ENCODE data around the gene MRTFB.

MRTFB gene

DNA sequence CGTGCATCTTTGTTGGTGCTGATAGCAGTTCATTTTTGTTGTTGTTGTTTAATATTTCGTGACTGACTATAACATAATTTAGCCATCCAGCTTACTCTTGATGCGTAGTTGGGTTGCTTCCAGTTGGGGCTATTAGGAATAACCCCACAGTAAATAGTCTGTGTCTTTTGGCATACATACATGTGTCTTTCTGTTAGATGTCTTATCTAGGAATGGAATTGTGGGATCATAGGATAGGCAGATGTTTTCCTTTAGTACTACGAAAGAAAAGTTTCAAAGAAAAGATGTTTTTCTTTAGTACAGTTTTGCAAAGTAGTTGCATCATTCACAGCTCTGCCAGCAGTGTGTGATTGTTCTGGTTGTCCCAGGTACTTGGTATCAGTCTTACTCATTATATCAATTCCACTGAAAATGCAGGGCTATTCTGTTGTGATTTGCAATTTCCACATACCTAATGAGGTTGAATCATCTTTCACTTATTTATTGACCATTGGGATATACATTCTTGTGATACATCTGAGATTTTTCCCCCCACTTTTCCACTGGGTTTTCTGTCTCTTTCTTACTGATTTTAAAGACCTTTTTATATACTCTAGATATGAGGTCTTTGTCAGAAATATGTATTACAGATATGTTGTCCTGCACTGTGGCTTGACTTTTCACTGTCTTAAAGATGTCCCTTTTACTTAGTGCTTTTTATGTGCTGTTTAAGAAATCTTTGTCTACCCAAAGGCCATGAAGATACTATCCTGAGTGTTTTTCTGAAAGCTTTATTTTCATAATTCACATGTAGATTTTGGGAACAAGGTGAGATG lies 173.3 kb downstream of the MRTFB start:
- no peak for DNase-seq

- DNase-seq: no peak
Measured at GRCh38 chr16:14248791-14249190, 177.7 kb downstream of the MRTFB start.

GRCh38 chr16:14249291-14250032 lies 178.3 kb downstream of the MRTFB start:
- peak; percentile 18 to 59 for DNase-seq

DNA sequence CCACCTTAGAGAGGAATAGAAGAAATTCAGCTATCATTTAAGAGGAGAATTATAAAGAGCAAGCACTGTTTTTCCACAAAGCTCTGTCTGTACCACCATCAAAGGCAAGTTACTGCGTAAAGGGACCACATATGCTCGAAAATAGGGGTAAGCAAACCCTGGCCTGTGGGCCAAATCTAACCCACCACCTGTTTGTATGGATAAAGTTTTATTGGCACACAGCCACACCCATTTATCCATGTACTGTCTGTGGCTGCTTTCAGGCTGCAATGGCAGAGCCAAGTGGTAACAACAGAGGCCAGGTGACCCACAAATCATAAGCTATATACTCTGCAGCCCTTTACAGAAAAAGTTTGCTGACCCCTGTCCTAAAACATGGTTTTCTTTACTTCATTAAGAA lies 180.3 kb downstream of the MRTFB start:
- DNase-seq: no peak

GRCh38 chr16:14252860-14253259 lies 181.7 kb downstream of the MRTFB start:
- DNase-seq: no peak

DNA sequence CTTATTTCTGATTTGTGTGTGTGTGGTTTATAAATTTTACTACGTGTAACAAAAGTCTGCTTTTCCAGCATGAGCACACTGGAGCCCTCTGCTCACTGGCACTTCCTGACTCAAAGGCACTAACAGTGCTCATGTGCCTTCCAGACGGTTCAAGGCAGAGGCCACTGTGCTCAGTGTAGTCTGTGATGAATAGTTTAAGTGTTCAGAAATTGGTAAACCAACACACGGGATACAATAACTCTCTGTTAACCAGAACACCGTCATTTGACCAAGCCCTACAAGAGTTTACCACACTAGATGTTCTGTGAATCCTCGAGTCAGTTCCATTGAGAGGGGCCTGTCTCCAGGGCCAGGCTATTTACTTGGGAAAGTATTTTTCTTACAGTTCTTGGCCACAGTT lies 191.9 kb downstream of the MRTFB start:
- DNase-seq: no peak

DNA sequence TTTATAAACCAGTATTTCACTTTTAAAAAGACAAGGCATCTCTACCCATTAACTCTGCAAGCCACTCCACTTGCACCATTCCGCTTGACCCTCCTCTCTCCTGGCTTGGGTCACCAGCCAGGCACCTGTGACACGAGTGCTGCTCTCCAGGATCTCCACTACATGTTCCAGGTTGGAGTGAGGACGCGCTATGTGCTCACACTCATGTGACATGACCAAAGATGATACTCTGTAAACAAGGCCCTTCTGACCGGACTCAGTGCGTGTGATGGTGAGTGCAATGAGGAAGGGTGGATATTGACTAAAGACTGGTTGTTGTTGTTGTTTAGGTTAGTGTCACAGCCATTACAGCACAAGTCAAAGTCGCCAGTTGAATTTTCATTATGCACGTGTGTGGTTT lies 192.7 kb downstream of the MRTFB start:
- no peak for DNase-seq

GRCh38 chr16:14264327-14264943 lies 193.3 kb downstream of the MRTFB start:
- DNase-seq: no peak

DNA sequence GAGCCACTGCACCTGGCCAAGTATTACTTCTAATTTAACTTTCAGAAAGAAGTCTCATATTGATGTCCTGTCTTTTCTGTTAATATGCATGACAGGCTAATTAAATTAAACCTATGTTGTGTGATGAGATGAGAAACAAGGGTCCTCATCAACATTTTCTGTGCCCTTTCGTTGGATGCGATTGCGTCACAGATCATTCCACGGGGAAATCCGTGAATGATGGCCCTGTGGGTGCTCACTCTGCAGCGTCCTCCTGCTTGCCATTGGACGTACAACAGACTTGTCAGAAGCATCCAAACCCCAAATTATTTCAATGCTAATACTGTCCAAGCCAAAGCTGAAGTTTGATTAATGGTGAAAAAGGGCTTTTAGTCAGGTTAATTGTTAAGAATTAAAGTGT lies 197.0 kb downstream of the MRTFB start:
- no peak for DNase-seq

- DNase-seq: no peak
Measured at GRCh38 chr16:14275934-14276333, 204.8 kb downstream of the MRTFB start.

GRCh38 chr16:14278749-14279148 lies 207.6 kb downstream of the MRTFB start:
- no peak for DNase-seq

DNA sequence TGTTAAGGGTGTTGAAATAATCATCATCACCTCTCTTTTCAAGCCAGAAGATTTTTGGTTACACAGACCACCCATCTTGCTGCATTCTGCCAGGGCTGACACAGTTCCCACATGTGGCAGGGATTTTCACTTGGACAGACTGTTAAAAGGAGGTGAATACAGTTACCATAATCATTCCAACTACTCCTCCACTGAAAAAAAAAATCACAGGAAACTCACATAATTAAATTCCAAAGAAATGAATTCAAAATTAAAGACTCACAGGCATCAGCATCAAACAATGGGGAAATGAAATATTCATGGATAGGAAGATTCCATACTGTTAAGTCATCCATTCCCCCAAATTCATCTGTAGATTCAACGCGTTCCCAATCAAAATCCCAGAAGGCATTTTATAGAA lies 209.4 kb downstream of the MRTFB start:
- no peak for DNase-seq

DNA sequence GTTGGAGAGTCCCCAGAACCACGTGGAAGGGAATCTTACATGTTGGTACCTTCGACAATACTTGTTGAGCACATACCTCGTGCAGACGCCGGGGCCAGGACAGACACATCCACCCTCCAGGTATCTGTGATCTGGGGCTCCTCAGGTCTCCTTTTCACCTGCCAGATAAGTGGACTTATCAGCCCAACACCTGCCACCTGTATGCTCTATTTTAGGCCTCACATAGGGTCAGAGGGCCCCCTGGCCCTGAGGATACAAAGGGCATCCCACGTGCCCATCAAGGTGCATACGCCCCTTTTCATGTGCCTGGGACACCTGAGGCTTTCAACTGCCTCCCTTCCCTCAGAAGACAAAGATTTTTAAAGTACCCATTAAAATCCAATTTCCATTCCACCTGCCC lies 212.7 kb downstream of the MRTFB start:
- no peak for DNase-seq

GRCh38 chr16:14284371-14284770 lies 213.3 kb downstream of the MRTFB start:
- DNase-seq: no peak

DNA sequence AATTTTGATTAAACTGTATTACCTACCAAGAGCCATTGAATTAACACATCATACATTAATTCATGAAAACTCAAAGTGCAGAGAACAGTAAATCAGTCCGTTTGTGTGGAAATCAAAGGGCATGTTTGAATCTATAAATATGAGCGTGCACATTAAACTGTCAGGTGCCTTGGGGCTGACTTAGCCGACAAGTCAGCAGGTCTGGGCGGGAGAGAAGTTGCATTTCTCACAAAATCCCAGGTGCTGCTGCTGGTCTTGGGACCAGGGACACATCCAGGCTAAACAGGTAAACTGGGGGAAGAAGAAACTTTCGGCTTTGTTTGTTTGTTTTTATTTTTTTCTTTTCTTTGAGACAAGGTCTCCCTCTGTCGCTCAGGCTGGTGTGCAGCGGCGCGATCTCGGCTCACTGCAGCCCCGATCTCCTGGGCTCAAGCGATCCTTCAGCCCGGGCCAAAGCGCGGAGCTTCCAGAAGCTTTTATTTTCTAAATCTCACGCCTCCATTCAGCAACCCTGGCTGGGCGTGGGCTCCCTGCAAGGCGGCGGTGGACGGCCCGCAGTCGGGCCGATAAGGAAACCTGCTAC lies 213.9 kb downstream of the MRTFB start:
- no peak for DNase-seq

DNA sequence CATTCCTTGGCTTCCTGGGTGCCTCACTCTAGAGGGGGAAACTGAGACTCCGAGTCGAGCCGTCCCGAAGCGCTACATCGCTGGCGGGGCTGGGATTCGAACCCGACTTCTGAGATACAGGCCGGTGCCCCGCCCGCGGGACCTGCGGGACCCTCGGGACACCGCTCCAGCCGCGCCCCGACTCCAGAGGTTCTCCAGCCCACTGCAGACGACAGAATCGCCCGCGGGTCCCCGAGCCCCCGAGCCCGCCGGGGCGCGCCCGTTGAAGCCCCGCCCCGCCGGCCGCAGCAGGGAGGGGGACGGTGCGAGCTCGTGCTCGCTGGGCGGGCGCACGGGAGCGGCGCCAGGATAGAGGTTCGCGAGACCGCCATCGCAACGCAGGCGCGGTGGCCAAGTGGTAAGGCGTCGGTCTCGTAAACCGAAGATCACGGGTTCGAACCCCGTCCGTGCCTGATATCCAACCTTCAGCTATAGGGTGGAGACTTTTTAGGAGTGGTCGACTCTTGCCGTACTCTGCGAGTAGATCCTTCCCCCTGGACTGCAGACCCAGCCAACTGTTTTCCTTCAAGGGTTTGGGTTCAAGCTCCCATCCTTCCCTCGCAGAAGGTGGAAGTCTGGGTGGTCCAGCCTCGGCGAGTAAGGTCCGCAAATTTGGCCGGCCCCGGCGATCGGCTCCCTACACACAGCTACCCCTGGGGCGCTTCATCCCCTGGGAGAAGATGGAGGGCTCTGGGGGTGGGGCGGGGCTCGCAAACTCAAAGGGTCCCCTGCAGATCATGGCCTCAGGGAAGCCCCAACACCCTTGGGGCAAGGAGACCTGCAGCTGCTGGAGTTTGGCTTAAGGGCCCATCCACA lies 214.6 kb downstream of the MRTFB start:
- peak; percentile 89 to 95 for DNase-seq

GRCh38 chr16:14286368-14287230 lies 215.5 kb downstream of the MRTFB start:
- peak in 1 of 2 donors; percentile 25 for DNase-seq

- no peak for DNase-seq
Measured at GRCh38 chr16:14289692-14290340, 218.7 kb downstream of the MRTFB start.

DNA sequence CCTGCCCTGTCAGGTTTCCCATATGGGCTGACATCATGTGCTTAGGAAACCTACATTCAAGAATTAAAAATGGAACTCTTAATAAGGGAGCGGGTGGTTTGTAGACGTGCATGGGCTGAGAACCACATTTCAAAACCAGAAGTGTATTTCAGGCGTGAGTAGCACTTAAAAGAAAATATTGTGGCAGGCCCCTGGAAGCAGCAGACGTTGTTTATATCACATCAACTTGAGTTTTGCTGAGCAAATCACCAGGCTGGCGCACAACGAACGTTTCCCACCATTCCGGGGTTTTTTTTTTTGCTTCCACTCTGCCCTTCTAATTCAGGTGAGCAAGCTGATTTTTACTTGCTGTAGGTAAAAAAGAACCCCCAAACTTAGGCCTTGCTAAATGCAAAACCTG lies 220.2 kb downstream of the MRTFB start:
- DNase-seq: no peak

DNA sequence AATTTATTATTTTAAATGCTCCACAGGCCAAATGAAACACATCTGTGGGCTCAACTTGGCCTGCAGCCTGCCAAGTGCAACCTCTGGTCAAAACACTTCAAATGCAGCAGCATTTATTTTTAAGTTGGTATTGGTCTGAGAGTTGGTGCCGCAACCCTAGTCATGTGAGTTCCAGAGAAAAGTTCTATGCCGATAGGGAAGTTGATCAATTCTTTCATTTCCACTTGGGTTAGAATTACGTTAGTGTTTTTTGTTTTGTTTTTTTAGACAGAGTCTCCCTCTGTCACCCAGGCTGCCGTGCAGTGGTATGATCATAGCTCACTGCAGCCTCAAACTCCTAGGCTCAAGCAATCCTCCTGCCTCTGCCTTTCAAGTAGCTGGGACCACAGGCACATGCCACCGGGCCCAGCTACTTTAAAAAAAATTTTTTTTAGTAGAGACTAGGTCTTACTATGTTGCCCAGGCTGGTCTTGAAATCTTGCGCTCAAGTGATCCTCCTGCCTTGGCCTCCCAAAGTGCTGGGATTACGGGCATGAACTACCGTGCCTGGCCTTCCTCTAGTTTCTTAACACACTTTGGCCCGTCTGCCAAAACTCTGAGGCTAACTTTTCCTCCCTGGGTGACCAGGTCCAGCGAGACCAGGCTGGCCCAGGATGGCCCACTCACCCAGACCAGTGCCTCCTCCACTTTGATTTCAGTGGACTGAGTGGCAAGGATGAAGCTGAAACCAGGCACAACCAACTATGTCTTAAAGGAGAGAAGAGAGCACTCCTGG lies 221.1 kb downstream of the MRTFB start:
- DNase-seq: no peak
